Caco-2 (cell line): ENCODE data around the gene SEMA3F. TPM values are rescaled to one million over a fixed set of nuclear protein-coding genes. Genes with fewer than 3 reads are reported as not detected.

ENCODE experiments used
- BruUV-seq: library from RNA; stranded (reverse); fragments of 400-500 nt; replicated peaks from 2 replicates; lab custom pipeline; 2021; lab: Mats Ljungman, UMichigan
- CTCF ChIA-PET: fragments of 300-600 bp; sonication (Branson Sonifier 250); formaldehyde crosslinking; loops from one replicate; lab custom pipeline; 2022; ENCODE audit warnings: antibody characterized with exemption; lab: Charles Lee
- POLR2A ChIA-PET: fragments of 300-600 bp; sonication (Branson Sonifier 250); formaldehyde crosslinking; loops from one replicate; lab custom pipeline; 2022; ENCODE audit warnings: antibody characterized with exemption; lab: Charles Lee
- DNase-seq, 2 experiments: peaks; one replicate each; pipeline versions ENCODE4 v3.0.0 to v3.0.0-alpha.2; 2020 to 2022
- H3K27me3 ChIP-seq: replicated peaks from 2 replicates; pipeline ENCODE4 v1.6.0; 2011; ENCODE audit warnings: low read length; ENCODE audit not compliant: control insufficient read depth, insufficient read depth
- H3K36me3 ChIP-seq: 2 replicates; pipeline ENCODE4 v1.5.1; 2011; ENCODE audit warnings: low read length; ENCODE audit not compliant: control insufficient read depth, insufficient read depth
- H3K4me1 ChIP-seq: fragments of 250-450 bp; sonication (Bioruptor Pico); 2 replicates; pipeline ENCODE4 v1.5.1; 2020; ENCODE audit warnings: mild to moderate bottlenecking
- H3K4me3 ChIP-seq: 2 replicates; pipeline ENCODE4 v1.5.1; 2011; ENCODE audit warnings: low read depth, mild to moderate bottlenecking, control low read depth, low read length
- H3K9me3 ChIP-seq: fragments of 250-450 bp; sonication (Bioruptor Pico); 2 replicates; pipeline ENCODE4 v1.5.1; 2020; ENCODE audit warnings: mild to moderate bottlenecking, moderate library complexity
- H3K27ac Mint-ChIP-seq: one replicate; pipeline ENCODE4 v1.8.0; 2022; ENCODE audit warnings: mixed read lengths; ENCODE audit not compliant: unreplicated experiment
- H3K27me3 Mint-ChIP-seq: one replicate; pipeline ENCODE4 v1.8.0; 2022; ENCODE audit warnings: mixed read lengths; ENCODE audit not compliant: insufficient read depth, unreplicated experiment
- H3K36me3 Mint-ChIP-seq: one replicate; pipeline ENCODE4 v1.8.0; 2022; ENCODE audit warnings: mild to moderate bottlenecking, mixed read lengths; ENCODE audit not compliant: insufficient read depth, unreplicated experiment
- H3K4me1 Mint-ChIP-seq: one replicate; pipeline ENCODE4 v1.8.0; 2022; ENCODE audit warnings: low read depth, mixed read lengths; ENCODE audit not compliant: unreplicated experiment
- H3K4me3 Mint-ChIP-seq: one replicate; pipeline ENCODE4 v1.8.0; 2022; ENCODE audit warnings: mild to moderate bottlenecking, moderate library complexity, mixed read lengths; ENCODE audit not compliant: unreplicated experiment
- H3K9me3 Mint-ChIP-seq: one replicate; pipeline ENCODE4 v1.8.0; 2022; ENCODE audit warnings: mixed read lengths; ENCODE audit not compliant: unreplicated experiment
- CTCF ChIP-seq, 2 experiments: fragments of 200-600 bp in 1 of 2; IDR thresholded peaks; 1 replicate in 1 of 2; 2 replicates in 1 of 2; pipeline versions ENCODE4 v1.5.1 to v1.8.0; 2011 to 2022; ENCODE audit warnings: antibody characterized with exemption in 1 of 2, control low read depth in 1 of 2, inconsistent platforms in 1 of 2, low read depth in 1 of 2, low read length in 1 of 2, mild to moderate bottlenecking in 1 of 2, moderate library complexity in 1 of 2; ENCODE audit not compliant: insufficient read depth in 1 of 2, severe bottlenecking in 1 of 2, unreplicated experiment in 1 of 2
- intact Hi-C: fragments of 100-400 bp; cut with micrococcal nuclease; formaldehyde crosslinking; loops from one replicate; pipeline ENCODE4 v1.10.0; 2022; ENCODE audit not compliant: unreplicated experiment
- total RNA-seq: library from RNA; stranded (reverse); gene quantifications from 2 replicates; pipeline ENCODE4 v1.2.3, GENCODE V29; 2022

The SEMA3F gene
- total RNA-seq, 1 experiment from 2014 or later, result 16.5 TPM

GRCh38 chr3:50135964-50136363 is 19.2 kb upstream of the SEMA3F start:
- Mint-ChIP-seq H3K4me1 (no peaks in the 10 kb centered on the region), H3K27me3 (no peaks in the 10 kb centered on the region), H3K9me3 (no peaks in the 10 kb centered on the region), H3K4me3 (no peak overlapping the region), H3K36me3 (peaks cover 8% of the 10 kb centered on the region), H3K27ac (no peak overlapping the region)
- DNase-seq, result no peak
- no peaks in the 10 kb centered on the region for H3K9me3 ChIP-seq
- intact Hi-C loops, result no loop called here
- no TSS peak for BruUV-seq
- TF ChIP-seq CTCF (IDR thresholded peaks at IDR 0.05; ENCODE audit: insufficient read depth in 1 of 2, low read depth in 1 of 2, low read length in 1 of 2, severe bottlenecking in 1 of 2, unreplicated experiment in 1 of 2), result no peak
- H3K36me3 ChIP-seq, result no peaks in the 10 kb centered on the region
- POLR2A ChIA-PET, result no interaction called here
- CTCF ChIA-PET, result interaction anchor here (0.6 to 0.9 kb wide), 3 partner anchors 18 to 111 kb away, joined by 3 to 4 read pairs (median 3); no protein-coding TSS in a partner anchor
- no peaks in the 10 kb centered on the region for H3K27me3 ChIP-seq
- H3K4me1 ChIP-seq, result 0 out of 2 replicates have a peak, but pooled peaks cover 5% of the 10 kb centered on the region
- H3K4me3 ChIP-seq, result no peak overlapping the region

- H3K36me3 Mint-ChIP-seq, result peaks cover 8% of the 10 kb centered on the region
- H3K4me3 ChIP-seq, result no peak overlapping the region
- no peak overlapping the region for H3K4me3 Mint-ChIP-seq
- no peaks in the 10 kb centered on the region for H3K4me1 Mint-ChIP-seq
- no peaks in the 10 kb centered on the region for H3K36me3 ChIP-seq
- H3K9me3 ChIP-seq, result no peaks in the 10 kb centered on the region
- intact Hi-C loops, result no loop called here
- TF ChIP-seq CTCF (IDR thresholded peaks at IDR 0.05; ENCODE audit: insufficient read depth in 1 of 2, low read depth in 1 of 2, low read length in 1 of 2, severe bottlenecking in 1 of 2, unreplicated experiment in 1 of 2), result no peak
- no peak overlapping the region for H3K27ac Mint-ChIP-seq
- no peaks in the 10 kb centered on the region for H3K9me3 Mint-ChIP-seq
- CTCF ChIA-PET, result interaction anchor here (0.6 to 0.9 kb wide), 4 partner anchors 17 to 110 kb away, joined by 3 to 4 read pairs (median 3); no protein-coding TSS in a partner anchor
- no peak for DNase-seq
- H3K27me3 ChIP-seq, result no peaks in the 10 kb centered on the region
- no peaks in the 10 kb centered on the region for H3K27me3 Mint-ChIP-seq
- POLR2A ChIA-PET, result no interaction called here
- H3K4me1 ChIP-seq, result 0 out of 2 replicates have a peak, but pooled peaks cover 5% of the 10 kb centered on the region
- BruUV-seq, result no TSS peak
Measured at GRCh38 chr3:50136714-50137405, 18.3 kb upstream of the SEMA3F start.

GRCh38 chr3:50137531-50137930 is 17.6 kb upstream of the SEMA3F start:
- no peaks in the 10 kb centered on the region for H3K36me3 ChIP-seq

More at GRCh38 chr3:50137531-50137930, 17.6 kb upstream of the SEMA3F start:
- no TSS peak for BruUV-seq
- intact Hi-C loops, result no loop called here
- Histone ChIP-seq H3K9me3 (no peaks in the 10 kb centered on the region), H3K27me3 (no peaks in the 10 kb centered on the region), H3K4me3 (no peak overlapping the region), H3K4me1 (0 out of 2 replicates have a peak, but pooled peaks cover 5% of the 10 kb centered on the region)
- POLR2A ChIA-PET, result no interaction called here
- H3K36me3 Mint-ChIP-seq, result peaks cover 6% of the 10 kb centered on the region
- CTCF ChIA-PET, result no interaction called here
- no peaks in the 10 kb centered on the region for H3K9me3 Mint-ChIP-seq
- no peak for TF ChIP-seq CTCF (IDR thresholded peaks at IDR 0.05; ENCODE audit: insufficient read depth in 1 of 2, low read depth in 1 of 2, low read length in 1 of 2, severe bottlenecking in 1 of 2, unreplicated experiment in 1 of 2)
- no peak for DNase-seq
- H3K4me1 Mint-ChIP-seq, result no peaks in the 10 kb centered on the region
- H3K27me3 Mint-ChIP-seq, result no peaks in the 10 kb centered on the region
- H3K4me3 Mint-ChIP-seq, result no peak overlapping the region
- H3K27ac Mint-ChIP-seq, result no peak overlapping the region
